HG03571 (cell line): ENCODE measurements around the gene TNFRSF18.

ENCODE experiments used
- ATAC-seq: cut with Tn5 transposase; IDR thresholded peaks from one replicate; pipeline ENCODE4 v1.9.1; 2021; ENCODE audit not compliant: unreplicated experiment

TNFRSF18 gene

DNA sequence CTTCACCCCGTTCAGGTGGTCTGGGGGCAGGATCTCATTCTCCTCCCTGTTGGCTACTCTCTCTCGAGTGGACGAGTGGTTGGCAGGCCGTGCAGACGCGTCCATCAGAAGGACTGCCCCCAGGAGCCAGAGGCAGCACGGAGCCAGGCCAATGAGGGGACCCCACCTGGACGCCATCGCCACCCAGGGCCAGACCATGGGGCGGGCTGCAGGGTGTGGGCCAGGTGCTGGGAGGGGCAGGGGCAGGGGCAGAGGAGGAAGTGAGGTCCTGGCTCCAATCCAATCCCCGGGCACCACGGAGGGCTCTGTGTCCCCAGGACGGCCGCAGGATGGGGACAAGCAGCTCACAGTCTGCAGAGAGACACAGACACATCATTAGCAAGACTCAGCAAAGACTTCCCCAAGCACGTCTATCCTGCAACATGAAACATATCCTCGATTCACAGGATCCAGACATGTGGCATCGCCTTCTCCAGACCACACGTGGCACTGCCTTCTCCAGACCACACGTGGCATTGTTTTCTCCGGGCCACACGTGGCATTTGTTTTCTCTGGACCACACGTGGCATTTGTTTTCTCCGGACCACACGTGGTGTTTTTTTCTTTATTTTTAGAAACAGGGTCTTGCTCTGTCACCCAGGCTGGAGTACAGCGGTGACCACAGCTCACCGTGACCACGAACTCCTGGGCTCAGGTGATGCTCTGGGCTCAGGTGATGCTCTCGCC is 22.4 kb upstream of the TNFRSF18 start:
- no peak for ATAC-seq

GRCh38 chr1:1228187-1228586 is 21.8 kb upstream of the TNFRSF18 start:
- no peak for ATAC-seq

DNA sequence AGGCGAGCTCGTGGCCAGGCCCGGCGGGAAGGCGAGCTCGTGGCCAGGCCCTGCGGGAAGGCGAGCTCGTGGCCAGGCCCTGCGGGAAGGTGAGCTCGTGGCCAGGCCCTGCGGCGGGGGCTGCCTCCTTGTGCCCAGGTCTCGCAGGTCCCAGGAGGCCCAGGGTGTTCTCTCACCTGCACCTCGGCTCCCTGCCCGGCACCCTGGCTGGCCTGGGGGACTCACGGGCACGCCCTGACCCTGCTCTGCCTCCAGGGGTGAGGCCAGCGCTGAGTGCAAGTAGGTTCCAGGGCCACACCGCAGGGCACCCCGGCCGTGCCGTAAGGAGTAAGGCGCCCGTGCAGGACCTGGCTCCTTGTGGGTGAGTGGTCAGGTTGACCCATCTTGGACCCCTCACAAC is 21.0 kb upstream of the TNFRSF18 start:
- no peak for ATAC-seq

- no peak for ATAC-seq
These were observed 20.4 kb upstream of the TNFRSF18 start for GRCh38 chr1:1226566-1227362.

DNA sequence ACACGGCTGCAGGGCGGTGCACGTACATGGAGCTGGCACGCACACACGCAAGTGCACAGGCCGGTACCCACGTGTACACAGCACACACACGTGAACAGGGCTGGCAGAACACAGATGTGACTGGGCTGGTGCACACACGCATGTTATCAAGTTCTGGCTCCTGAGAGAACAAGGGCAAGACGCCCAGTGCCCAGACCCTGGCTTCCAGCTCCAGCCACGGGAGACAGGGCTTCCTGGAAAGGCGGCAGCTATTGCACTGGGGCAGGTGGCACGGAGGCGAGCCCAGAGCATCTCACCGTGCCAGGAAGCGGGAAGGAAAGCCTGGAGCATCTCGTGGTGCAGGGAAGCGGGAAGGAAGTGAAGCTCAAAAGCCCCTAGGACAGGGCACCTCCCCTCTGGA is 19.5 kb upstream of the TNFRSF18 start:
- no peak for ATAC-seq

GRCh38 chr1:1225238-1225845 is 18.9 kb upstream of the TNFRSF18 start:
- ATAC-seq, result no peak

GRCh38 chr1:1223891-1224290 is 17.5 kb upstream of the TNFRSF18 start:
- ATAC-seq, result no peak

- ATAC-seq, result no peak
These were observed 16.9 kb upstream of the TNFRSF18 start for GRCh38 chr1:1223321-1223720.

GRCh38 chr1:1222575-1223225 is 16.3 kb upstream of the TNFRSF18 start:
- no peak for ATAC-seq

DNA sequence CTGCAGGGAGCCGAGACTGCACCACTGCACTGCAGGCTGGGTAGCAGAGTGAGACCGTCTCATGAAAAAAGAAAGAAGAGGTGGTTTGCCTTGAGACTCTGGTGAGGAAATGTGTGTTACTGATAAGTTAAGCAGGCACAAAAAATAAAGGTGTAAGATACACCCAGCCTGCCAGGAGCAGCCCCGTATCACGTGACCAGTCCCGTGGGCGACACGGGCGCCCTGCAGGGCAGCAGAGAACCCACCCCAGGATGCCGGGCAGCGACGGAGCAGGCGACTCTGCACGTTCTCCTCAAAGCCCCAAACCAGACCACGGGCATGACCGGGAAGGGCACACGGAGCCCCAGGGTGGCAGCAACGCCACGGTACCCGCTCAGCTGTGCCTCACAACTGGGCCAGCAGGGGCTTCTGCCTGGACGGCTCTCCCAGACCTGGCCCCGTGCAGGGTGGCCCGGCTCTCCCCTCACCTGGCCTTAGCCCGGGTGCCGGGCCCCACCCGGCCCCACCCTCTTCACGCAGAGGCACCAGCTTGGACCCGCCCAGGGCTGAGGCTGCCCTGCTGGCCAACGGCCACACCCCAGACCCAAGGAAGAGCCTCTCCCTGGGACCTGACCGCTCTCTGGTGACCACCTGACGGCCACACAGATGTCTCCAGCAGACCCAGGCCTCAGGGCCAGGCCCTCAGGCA is 15.6 kb upstream of the TNFRSF18 start:
- no peak for ATAC-seq

GRCh38 chr1:1220197-1220596 is 13.8 kb upstream of the TNFRSF18 start:
- no peak for ATAC-seq

- ATAC-seq, result no peak
These were observed 12.9 kb upstream of the TNFRSF18 start for GRCh38 chr1:1219341-1219740.

GRCh38 chr1:1218524-1219200 is 12.3 kb upstream of the TNFRSF18 start:
- no peak for ATAC-seq

- ATAC-seq, result no peak
These were observed 11.5 kb upstream of the TNFRSF18 start for GRCh38 chr1:1217621-1218523.

DNA sequence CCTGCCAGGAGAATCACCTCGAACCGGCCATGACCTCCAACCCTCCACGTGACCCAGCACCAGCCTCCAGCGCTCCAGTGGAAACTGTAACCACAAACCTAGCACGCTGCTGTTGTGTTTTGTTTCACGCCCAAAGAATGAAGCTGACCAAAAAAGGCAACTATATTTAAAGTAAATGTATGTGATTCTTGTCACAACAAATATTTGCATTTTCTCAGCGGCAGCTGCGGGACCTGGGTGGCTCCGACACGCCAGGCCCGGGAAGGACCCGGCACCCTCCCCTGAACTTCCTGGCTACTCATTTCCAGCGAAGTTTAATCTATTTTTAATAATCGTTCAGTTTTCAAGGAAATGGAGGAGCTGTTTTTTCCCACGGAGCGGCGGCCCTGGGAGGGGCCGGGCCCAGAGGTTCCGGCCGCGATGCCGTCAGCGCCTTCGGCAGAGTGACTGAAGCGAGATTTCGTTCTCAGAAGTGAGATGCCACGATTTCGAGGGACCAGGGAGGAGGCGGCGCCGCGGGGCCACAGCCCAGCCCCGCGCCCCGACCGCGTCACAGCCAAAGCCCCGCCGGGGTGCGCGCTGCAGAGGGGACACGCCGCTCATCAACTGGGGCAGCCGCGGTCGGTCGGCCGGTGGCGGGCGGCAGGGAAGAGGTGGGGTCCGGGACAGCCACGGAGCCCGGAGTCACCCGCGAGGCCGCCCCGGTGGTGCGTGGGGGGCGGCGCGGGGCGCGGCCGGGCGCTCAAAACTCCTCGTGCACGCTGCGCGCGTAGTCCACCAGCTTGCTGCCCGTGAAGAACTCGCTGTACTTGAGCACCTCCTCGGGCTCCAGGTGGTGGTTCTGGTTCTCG is 10.6 kb upstream of the TNFRSF18 start:
- no peak for ATAC-seq

GRCh38 chr1:1215881-1216605 is 9.7 kb upstream of the TNFRSF18 start:
- ATAC-seq, result no peak

GRCh38 chr1:1215080-1215676 is 8.8 kb upstream of the TNFRSF18 start:
- no peak for ATAC-seq
